Effector memory CD4-positive, alpha-beta T cell (primary cell): ENCODE measurements around the gene NQO2.

Experiments used
- DNase-seq, 3 donors: peaks; one replicate each; pipeline ENCODE4 v3.0.0-alpha.2; 2020
- H3K27ac ChIP-seq: 2 replicates; pipeline ENCODE4 v1.7.0; 2013; ENCODE audit warnings: mild to moderate bottlenecking, low read length, moderate library complexity; ENCODE audit not compliant: insufficient read depth, poor library complexity, severe bottlenecking
- H3K27me3 ChIP-seq: replicated peaks from 2 replicates; pipeline ENCODE4 v1.7.0; 2013; ENCODE audit warnings: mild to moderate bottlenecking, low read length; ENCODE audit not compliant: insufficient read depth, control insufficient read depth, poor library complexity, severe bottlenecking
- H3K36me3 ChIP-seq: 2 replicates; pipeline ENCODE4 v1.7.0; 2013; ENCODE audit warnings: mild to moderate bottlenecking, low read length, moderate library complexity; ENCODE audit not compliant: control insufficient read depth, insufficient read depth
- H3K4me1 ChIP-seq: 2 replicates; pipeline ENCODE4 v1.7.0; 2013; ENCODE audit warnings: low read length, mild to moderate bottlenecking; ENCODE audit not compliant: control insufficient read depth, insufficient read depth, poor library complexity, severe bottlenecking
- H3K4me3 ChIP-seq: 2 replicates; pipeline ENCODE4 v1.7.0; 2013; ENCODE audit warnings: low read length, low read depth, mild to moderate bottlenecking; ENCODE audit not compliant: insufficient read depth, poor library complexity, severe bottlenecking
- H3K9me3 ChIP-seq: 2 replicates; pipeline ENCODE4 v1.7.0; 2013; ENCODE audit warnings: mild to moderate bottlenecking, low read length, moderate library complexity; ENCODE audit not compliant: control insufficient read depth

NQO2 gene

DNA sequence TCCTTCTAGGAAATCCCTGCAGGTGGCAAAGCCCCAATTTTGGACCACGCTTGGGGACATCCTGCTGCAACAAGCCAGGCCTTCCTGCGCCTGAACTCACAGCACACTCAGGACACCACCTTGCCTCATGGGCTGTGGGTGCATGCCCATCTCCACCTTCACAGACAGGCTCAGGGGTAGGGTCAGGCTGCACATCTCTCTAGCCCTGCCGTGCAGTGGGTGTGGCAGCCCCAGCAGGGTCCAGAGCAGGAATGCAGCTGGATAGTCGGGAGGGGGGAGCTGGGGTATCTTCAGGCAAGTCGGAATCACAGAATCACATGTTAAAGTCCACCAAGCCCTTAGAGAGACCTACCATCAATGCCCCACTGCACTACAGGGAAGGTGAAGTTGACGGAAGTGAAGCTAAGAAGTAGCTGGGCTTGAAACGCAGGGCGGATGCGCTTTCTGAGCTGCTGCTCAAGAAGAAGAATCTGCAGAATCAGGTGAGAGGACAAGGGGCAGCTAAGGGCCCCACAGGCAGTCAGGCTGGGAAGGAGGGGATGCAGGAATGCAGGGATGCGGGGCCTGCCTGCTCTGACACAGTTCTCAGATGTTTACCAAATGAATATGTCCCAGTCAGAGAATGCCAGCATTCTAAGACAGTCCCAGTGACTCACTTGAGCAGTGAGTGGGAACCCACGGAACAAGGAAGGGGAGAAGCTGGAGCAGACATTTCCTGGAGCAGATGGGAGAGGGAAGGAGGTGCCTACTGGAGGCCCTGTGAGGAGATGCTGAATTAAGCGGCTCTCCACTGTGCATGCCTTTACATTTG is 39.6 kb upstream of the NQO2 start:
- H3K9me3 ChIP-seq: no peaks in the 10 kb centered on the region
- no peak overlapping the region for H3K27ac ChIP-seq
- no peak overlapping the region for H3K4me3 ChIP-seq
- H3K27me3 ChIP-seq: no peaks in the 10 kb centered on the region
- H3K36me3 ChIP-seq: no peaks in the 10 kb centered on the region
- DNase-seq: no peak
- no peaks in the 10 kb centered on the region for H3K4me1 ChIP-seq

DNA sequence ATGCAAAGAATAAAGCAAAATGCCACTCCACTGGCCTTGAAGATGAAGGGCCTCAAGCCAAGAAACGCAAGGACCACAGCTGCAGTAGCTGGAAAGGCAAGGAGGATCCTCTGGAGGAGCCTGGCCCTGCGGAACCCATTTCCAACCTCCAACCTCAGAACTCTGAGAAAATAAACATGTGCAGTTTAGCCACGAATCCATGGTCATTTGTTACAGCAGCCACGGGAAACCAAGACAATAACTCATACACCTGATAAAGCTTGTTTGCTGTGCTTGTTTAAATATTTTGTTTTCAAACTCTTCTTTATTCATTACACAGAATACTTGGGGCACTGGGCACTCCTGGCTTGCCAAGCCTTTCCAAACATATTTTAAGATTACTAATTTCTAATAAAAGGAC is 38.8 kb upstream of the NQO2 start:
- no peaks in the 10 kb centered on the region for H3K4me1 ChIP-seq
- no peaks in the 10 kb centered on the region for H3K36me3 ChIP-seq
- H3K27ac ChIP-seq: no peak overlapping the region
- H3K9me3 ChIP-seq: no peaks in the 10 kb centered on the region
- no peaks in the 10 kb centered on the region for H3K27me3 ChIP-seq
- DNase-seq: no peak
- no peak overlapping the region for H3K4me3 ChIP-seq

DNA sequence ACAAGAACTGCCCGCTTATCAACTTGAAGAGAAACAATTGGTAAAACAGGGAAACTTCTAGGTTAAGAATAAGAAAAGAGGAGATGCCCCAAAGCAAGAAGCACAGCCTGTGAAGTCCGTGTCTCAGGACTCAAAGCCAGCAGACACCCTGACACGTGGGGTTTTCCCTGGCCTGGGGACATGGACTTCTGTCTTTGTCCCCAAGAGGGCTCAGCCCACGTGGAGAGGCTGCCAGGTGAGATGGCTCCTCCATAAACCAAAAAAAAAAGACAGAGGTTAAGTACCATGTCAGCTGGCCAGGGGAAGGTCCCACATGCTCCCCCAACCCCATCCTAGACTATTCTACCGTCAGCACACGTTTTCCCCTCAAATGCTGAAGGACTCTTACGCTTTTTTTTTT is 38.2 kb upstream of the NQO2 start:
- no peak overlapping the region for H3K27ac ChIP-seq
- DNase-seq: no peak
- H3K4me3 ChIP-seq: no peak overlapping the region
- no peaks in the 10 kb centered on the region for H3K36me3 ChIP-seq
- H3K4me1 ChIP-seq: no peaks in the 10 kb centered on the region
- H3K27me3 ChIP-seq: no peaks in the 10 kb centered on the region
- H3K9me3 ChIP-seq: no peaks in the 10 kb centered on the region

DNA sequence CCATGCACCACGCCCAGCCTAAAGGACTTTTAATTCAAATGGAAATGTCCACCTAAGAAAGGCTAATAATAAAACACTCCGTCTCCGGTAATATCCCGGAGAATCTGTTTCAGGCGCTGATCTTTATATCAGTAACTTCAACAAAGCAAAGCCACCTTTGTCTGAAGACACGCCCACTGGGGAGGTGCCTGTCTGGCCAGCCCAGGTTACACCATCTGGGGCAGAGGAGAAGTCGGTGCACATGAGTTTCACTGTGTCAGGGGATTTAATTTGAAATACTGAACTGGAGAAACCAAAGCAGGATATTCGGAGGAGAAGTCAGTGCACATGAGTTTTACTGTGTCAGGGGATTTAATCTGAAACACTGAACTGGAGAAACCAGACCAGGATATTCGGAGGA is 37.7 kb upstream of the NQO2 start:
- Histone ChIP-seq H3K4me3 (no peak overlapping the region), H3K27ac (no peak overlapping the region)

GRCh38 chr6:2962636-2963035 is 37.1 kb upstream of the NQO2 start:
- Histone ChIP-seq H3K9me3 (no peaks in the 10 kb centered on the region), H3K4me3 (no peak overlapping the region), H3K27ac (no peak overlapping the region), H3K36me3 (no peaks in the 10 kb centered on the region), H3K27me3 (no peaks in the 10 kb centered on the region), H3K4me1 (no peaks in the 10 kb centered on the region)
- no peak for DNase-seq

More for the DNA sequence above, 37.7 kb upstream of the NQO2 start:
- H3K36me3 ChIP-seq: no peaks in the 10 kb centered on the region
- no peak for DNase-seq
- H3K9me3 ChIP-seq: no peaks in the 10 kb centered on the region
- H3K4me1 ChIP-seq: no peaks in the 10 kb centered on the region
- H3K27me3 ChIP-seq: no peaks in the 10 kb centered on the region

DNA sequence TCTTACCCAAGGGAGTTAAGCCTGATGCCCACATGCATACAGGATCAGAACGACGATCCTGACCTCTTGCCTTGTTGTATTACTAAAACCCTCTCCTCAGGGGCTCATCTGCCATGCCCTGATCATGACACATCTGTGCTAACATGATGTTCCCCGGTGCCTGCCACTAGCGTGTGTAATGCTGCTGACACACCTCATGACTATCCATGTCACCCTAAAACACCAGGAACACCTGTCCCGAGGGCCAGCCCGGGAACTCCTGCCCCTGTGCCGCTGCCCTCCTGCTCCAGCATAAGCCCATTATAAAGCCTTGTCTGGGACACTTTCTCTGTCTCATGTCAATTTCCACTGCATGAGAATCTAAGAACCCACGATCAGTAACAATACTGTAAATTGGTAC is 35.9 kb upstream of the NQO2 start:
- Histone ChIP-seq H3K27ac (no peak overlapping the region), H3K9me3 (no peaks in the 10 kb centered on the region), H3K27me3 (no peaks in the 10 kb centered on the region), H3K4me3 (no peak overlapping the region), H3K36me3 (no peaks in the 10 kb centered on the region), H3K4me1 (no peaks in the 10 kb centered on the region)
- DNase-seq: no peak

DNA sequence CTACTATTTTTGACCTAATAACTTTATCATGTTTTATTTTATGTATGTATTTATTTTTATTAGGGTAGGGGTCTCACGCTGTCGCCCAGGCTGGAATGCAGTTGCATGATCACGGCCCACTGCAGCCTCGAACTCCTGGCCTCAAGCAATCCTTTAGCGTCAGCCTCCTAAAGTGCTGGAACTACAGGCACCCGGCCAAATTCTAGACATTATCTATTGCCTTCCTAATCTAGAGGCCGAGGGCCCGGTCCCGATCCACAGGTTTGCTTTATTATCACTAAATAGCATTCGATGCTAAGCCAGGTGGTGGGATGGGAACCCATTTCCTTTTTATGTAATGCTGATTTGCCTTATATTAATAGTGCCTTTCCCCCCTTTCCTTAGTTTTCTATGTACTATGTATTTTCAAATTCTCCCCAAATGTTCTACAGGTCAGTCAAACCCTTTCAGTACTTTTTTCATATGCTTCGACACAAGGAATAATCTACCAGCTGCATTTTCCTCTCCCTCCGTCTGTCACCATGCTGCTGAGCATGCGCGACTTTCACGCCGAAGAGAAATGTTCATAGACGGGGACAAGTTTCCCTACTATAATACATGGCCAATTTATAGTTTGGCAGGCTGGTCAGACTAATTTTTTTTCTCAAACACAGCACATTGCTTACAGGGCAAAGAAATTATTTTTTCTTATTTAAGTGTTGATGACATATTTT is 34.7 kb upstream of the NQO2 start:
- no peak for DNase-seq
- Histone ChIP-seq H3K27ac (no peak overlapping the region), H3K9me3 (no peaks in the 10 kb centered on the region), H3K36me3 (no peaks in the 10 kb centered on the region), H3K4me1 (no peaks in the 10 kb centered on the region), H3K4me3 (no peak overlapping the region), H3K27me3 (no peaks in the 10 kb centered on the region)

DNA sequence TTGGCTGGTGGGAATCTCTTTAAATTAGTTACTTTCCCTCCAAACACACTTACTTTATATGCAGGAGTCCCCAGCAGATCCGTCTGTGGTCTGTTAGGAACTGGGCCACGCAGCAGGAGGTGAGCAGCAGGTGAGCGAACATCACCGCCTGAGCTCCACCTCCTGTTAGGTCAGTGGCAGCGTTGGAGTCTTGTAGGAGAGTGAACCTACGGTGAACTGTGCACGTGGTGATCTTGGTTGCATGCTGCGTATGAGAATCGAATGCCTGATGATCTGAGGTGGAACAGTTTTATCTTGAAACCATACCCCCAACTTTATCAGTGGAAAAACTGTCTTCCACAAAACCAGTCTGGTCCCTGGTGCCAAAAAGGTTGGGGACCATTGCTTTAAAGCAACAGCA is 33.3 kb upstream of the NQO2 start:
- Histone ChIP-seq H3K4me3 (no peak overlapping the region), H3K4me1 (no peaks in the 10 kb centered on the region)
- no peak for DNase-seq

GRCh38 chr6:2967936-2968335 is 31.8 kb upstream of the NQO2 start:
- peaks cover 4% of the 10 kb centered on the region for H3K4me1 ChIP-seq
- no peak overlapping the region for H3K4me3 ChIP-seq
- H3K9me3 ChIP-seq: no peaks in the 10 kb centered on the region
- H3K27ac ChIP-seq: no peak overlapping the region
- DNase-seq: no peak
- no peaks in the 10 kb centered on the region for H3K36me3 ChIP-seq
- no peaks in the 10 kb centered on the region for H3K27me3 ChIP-seq

More for the DNA sequence above, 33.3 kb upstream of the NQO2 start:
- Histone ChIP-seq H3K27me3 (no peaks in the 10 kb centered on the region), H3K9me3 (no peaks in the 10 kb centered on the region), H3K27ac (no peak overlapping the region), H3K36me3 (no peaks in the 10 kb centered on the region)

DNA sequence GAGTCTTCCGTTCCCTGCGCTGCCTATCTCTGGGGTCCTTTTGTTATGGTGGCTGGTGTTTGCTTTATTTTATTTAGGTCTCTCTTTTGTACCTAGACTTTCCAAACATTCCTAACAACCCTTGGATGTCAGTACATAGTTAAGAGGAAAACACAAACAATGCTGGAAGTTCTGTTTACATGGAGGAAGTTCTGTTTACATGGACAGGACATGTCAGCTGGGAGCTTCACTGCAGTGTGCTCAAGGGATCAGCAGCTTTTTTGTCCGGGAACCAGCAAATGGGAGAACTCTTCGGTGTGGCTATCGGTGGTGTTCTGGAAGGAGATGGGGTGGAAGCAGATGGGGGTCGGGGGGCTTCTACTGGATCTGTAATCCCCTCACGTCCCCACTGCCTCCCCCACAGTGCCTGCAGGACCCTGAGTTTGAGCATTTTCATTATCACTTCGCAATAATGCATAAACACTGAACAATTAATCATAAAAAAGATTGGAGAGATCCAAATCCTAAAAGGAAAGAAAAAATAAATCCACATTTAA is 31.0 kb upstream of the NQO2 start:
- no peaks in the 10 kb centered on the region for H3K9me3 ChIP-seq
- H3K4me1 ChIP-seq: peaks cover 4% of the 10 kb centered on the region
- no peak overlapping the region for H3K4me3 ChIP-seq
- no peaks in the 10 kb centered on the region for H3K27me3 ChIP-seq
- no peak for DNase-seq
- H3K27ac ChIP-seq: no peak overlapping the region
- no peaks in the 10 kb centered on the region for H3K36me3 ChIP-seq
